GM12891 (cell line): ENCODE results near the gene TAS2R8.

ENCODE experiments used
- POLR2A ChIP-seq: IDR thresholded peaks from 2 replicates; pipeline ENCODE4 v1.6.1; 2011; ENCODE audit warnings: low read depth, low read length, control low read depth
- POLR2AphosphoS5 ChIP-seq: IDR thresholded peaks from 2 replicates; pipeline ENCODE4 v1.6.1; 2011; ENCODE audit warnings: low read depth, low read length, control low read depth
- SPI1 ChIP-seq: IDR thresholded peaks from 2 replicates; pipeline ENCODE4 v1.6.1; 2011; ENCODE audit warnings: low read depth, low read length, control low read depth
- TAF1 ChIP-seq: IDR thresholded peaks from 2 replicates; pipeline ENCODE4 v1.6.1; 2011; ENCODE audit warnings: low read depth, low read length, control low read depth

GRCh38 chr12:10807186-10807585 is at the start of gene TAS2R8:
- TF ChIP-seq SPI1 (no peak), POLR2AphosphoS5 (no peak), POLR2A (no peak), TAF1 (no peak)
